Measurements from ENCODE around the gene RBM20. TPM values are rescaled to one million over a fixed set of nuclear protein-coding genes. Genes with fewer than 3 reads are reported as not detected.

RBM20 gene
- total RNA-seq, 1 donor from 2014 or later, result 1.0 TPM

- Mint-ChIP-seq H3K4me3 (ENCODE audit: unreplicated experiment) (no peak overlapping the region), H3K27me3 (ENCODE audit: unreplicated experiment) (peaks cover 2% of the 10 kb centered on the region), H3K9me3 (ENCODE audit: unreplicated experiment) (no peaks in the 10 kb centered on the region), H3K4me1 (ENCODE audit: unreplicated experiment) (peaks cover 5% of the 10 kb centered on the region), H3K36me3 (ENCODE audit: low read depth, unreplicated experiment) (no peaks in the 10 kb centered on the region), H3K27ac (ENCODE audit: unreplicated experiment) (no peak overlapping the region)
- no peak for TF ChIP-seq CTCF (IDR thresholded peaks at IDR 0.05; ENCODE audit: unreplicated experiment)
- DNase-seq (ENCODE audit: low spot score), result no peak
Observed at GRCh38 chr10:110794808-110795207, 150.7 kb downstream of the RBM20 start.

DNA sequence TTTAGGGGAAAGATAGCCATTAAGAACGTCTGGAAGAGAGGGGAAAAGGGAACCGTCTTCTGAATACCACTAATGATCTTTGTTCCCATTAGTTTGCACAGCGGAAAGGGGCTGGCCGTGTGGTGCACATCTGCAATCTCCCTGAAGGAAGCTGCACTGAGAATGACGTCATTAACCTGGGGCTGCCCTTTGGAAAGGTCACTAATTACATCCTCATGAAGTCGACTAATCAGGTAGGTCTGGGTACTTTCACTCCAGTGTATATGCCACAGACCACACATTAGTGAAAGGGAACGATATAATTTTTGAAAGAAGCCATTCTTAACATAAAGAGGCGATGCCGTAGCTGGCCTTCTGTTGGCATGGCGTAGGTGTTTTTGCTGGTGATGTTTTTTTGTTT lies 153.3 kb downstream of the RBM20 start:
- Mint-ChIP-seq H3K27me3 (ENCODE audit: unreplicated experiment) (peaks cover 2% of the 10 kb centered on the region), H3K27ac (ENCODE audit: unreplicated experiment) (no peak overlapping the region), H3K9me3 (ENCODE audit: unreplicated experiment) (no peaks in the 10 kb centered on the region), H3K36me3 (ENCODE audit: low read depth, unreplicated experiment) (no peaks in the 10 kb centered on the region), H3K4me3 (ENCODE audit: unreplicated experiment) (no peak overlapping the region), H3K4me1 (ENCODE audit: unreplicated experiment) (peaks cover 6% of the 10 kb centered on the region)
- no peak for TF ChIP-seq CTCF (IDR thresholded peaks at IDR 0.05; ENCODE audit: unreplicated experiment)
- DNase-seq (ENCODE audit: low spot score), result no peak

DNA sequence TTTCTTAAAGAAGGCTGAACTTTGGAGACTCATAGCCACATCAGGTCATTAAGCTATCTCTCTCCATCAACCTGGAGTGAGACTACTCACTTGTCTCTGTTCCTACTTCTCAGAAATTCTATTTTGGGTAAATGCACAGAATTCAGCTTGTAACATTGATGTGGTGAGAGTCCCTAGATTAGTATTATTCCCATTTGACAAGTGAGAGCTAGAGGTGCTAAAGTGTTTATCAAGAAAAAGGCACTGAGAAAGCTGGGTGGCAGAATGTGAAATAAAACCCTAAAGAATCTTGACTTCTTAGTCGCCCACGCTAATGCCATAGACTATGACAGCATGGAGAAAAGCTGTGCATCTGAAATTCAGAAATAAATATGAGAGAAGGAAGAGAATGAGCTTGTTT lies 154.2 kb downstream of the RBM20 start:
- Mint-ChIP-seq H3K4me3 (ENCODE audit: unreplicated experiment) (no peak overlapping the region), H3K27ac (ENCODE audit: unreplicated experiment) (no peak overlapping the region), H3K4me1 (ENCODE audit: unreplicated experiment) (peaks cover 4% of the 10 kb centered on the region), H3K36me3 (ENCODE audit: low read depth, unreplicated experiment) (no peaks in the 10 kb centered on the region), H3K9me3 (ENCODE audit: unreplicated experiment) (no peaks in the 10 kb centered on the region), H3K27me3 (ENCODE audit: unreplicated experiment) (peaks cover 2% of the 10 kb centered on the region)
- no peak for TF ChIP-seq CTCF (IDR thresholded peaks at IDR 0.05; ENCODE audit: unreplicated experiment)
- no peak for DNase-seq (ENCODE audit: low spot score)

GRCh38 chr10:110802090-110802489 lies 158.0 kb downstream of the RBM20 start:
- H3K9me3 Mint-ChIP-seq (ENCODE audit: unreplicated experiment), result no peaks in the 10 kb centered on the region
- H3K27me3 Mint-ChIP-seq (ENCODE audit: unreplicated experiment), result peaks cover 2% of the 10 kb centered on the region
- H3K36me3 Mint-ChIP-seq (ENCODE audit: low read depth, unreplicated experiment), result no peaks in the 10 kb centered on the region
- DNase-seq (ENCODE audit: low spot score), result no peak
- peaks cover 15% of the 10 kb centered on the region for H3K4me1 Mint-ChIP-seq (ENCODE audit: unreplicated experiment)
- no peak overlapping the region for H3K4me3 Mint-ChIP-seq (ENCODE audit: unreplicated experiment)
- TF ChIP-seq CTCF (IDR thresholded peaks at IDR 0.05; ENCODE audit: unreplicated experiment), result no peak
- H3K27ac Mint-ChIP-seq (ENCODE audit: unreplicated experiment), result no peak overlapping the region

- TF ChIP-seq CTCF (IDR thresholded peaks at IDR 0.05; ENCODE audit: unreplicated experiment), result no peak
- Mint-ChIP-seq H3K27me3 (ENCODE audit: unreplicated experiment) (peaks cover 2% of the 10 kb centered on the region), H3K4me3 (ENCODE audit: unreplicated experiment) (no peak overlapping the region), H3K36me3 (ENCODE audit: low read depth, unreplicated experiment) (no peaks in the 10 kb centered on the region), H3K9me3 (ENCODE audit: unreplicated experiment) (no peaks in the 10 kb centered on the region), H3K4me1 (ENCODE audit: unreplicated experiment) (peaks cover 15% of the 10 kb centered on the region), H3K27ac (ENCODE audit: unreplicated experiment) (no peak overlapping the region)
- DNase-seq (ENCODE audit: low spot score), result no peak
Observed at GRCh38 chr10:110802551-110803238, 158.6 kb downstream of the RBM20 start.
